ENCODE measurements around the gene EVX2. TPM values are rescaled to one million over a fixed set of nuclear protein-coding genes. Genes with fewer than 3 reads are reported as not detected.

Gene EVX2
- total RNA-seq, 3 donors from 2014 or later (not counting 1 experiment from before 2014, with no cell fraction given): not detected

GRCh38 chr2:176072292-176072669 is 11.5 kb downstream of the EVX2 start:
- no peak for ATAC-seq
- no peaks in the 10 kb centered on the region for H3K4me1 Mint-ChIP-seq
- no peak overlapping the region for H3K4me3 Mint-ChIP-seq
- peaks cover 12% of the 10 kb centered on the region for H3K36me3 Mint-ChIP-seq
- H3K9me3 Mint-ChIP-seq: peaks cover 0 to 3% of the 10 kb centered on the region in 2 donors
- TF ChIP-seq CTCF (IDR thresholded peaks at IDR 0.05): no peak
- WGBS (ENCODE audit: insufficient coverage): 39% methylated on average over 4 of the region's 5 CpGs
- H3K9me3 ChIP-seq (ENCODE audit: control insufficient read depth, insufficient read depth, low read length): peaks cover 7% of the 10 kb centered on the region
- no peak overlapping the region for H3K4me3 ChIP-seq (ENCODE audit: low read length)
- no peak overlapping the region for H3K27ac Mint-ChIP-seq
- intact Hi-C loops (cut with micrococcal nuclease): loop anchor here (5.0 kb wide), 1 partner anchor 1735 kb away; no protein-coding TSS in a partner anchor
- DNase-seq: no peak
- H3K27me3 Mint-ChIP-seq (ENCODE audit: low read depth in 2 of 2): peaks cover 69 to 73% of the 10 kb centered on the region in 2 donors
- H3K27ac ChIP-seq (ENCODE audit: low read length): no peak overlapping the region
- H3K4me1 ChIP-seq (ENCODE audit: control insufficient read depth, insufficient read depth, low read length): no peaks in the 10 kb centered on the region
- no peaks in the 10 kb centered on the region for H3K36me3 ChIP-seq (ENCODE audit: control insufficient read depth, insufficient read depth, low read length)
- peaks cover 63% of the 10 kb centered on the region for H3K27me3 ChIP-seq (ENCODE audit: control insufficient read depth, insufficient read depth, low read length)

- no peak overlapping the region for H3K4me3 Mint-ChIP-seq
These were observed 12.2 kb downstream of the EVX2 start for GRCh38 chr2:176071330-176072291.

GRCh38 chr2:176068419-176068832 is 15.3 kb downstream of the EVX2 start:
- no peak for TF ChIP-seq CTCF (IDR thresholded peaks at IDR 0.05)
- ATAC-seq (no peak), DNase-seq (no peak)
- Mint-ChIP-seq H3K36me3 (no peaks in the 10 kb centered on the region), H3K27me3 (ENCODE audit: low read depth in 2 of 2) (peaks cover 48 to 64% of the 10 kb centered on the region in 2 donors), H3K4me1 (no peaks in the 10 kb centered on the region), H3K27ac (no peak overlapping the region), H3K4me3 (no peak overlapping the region), H3K9me3 (no peaks in the 10 kb centered on the region)
- intact Hi-C loops (cut with micrococcal nuclease): no loop called here
- peaks cover 3% of the 10 kb centered on the region for H3K9me3 ChIP-seq (ENCODE audit: control insufficient read depth, insufficient read depth, low read length)
- peaks cover 6% of the 10 kb centered on the region for H3K4me1 ChIP-seq (ENCODE audit: control insufficient read depth, insufficient read depth, low read length)
- 10% methylated on average over 30 of the region's 30 CpGs for WGBS (ENCODE audit: insufficient coverage)
- H3K27me3 ChIP-seq (ENCODE audit: control insufficient read depth, insufficient read depth, low read length): peaks cover 50% of the 10 kb centered on the region
- H3K36me3 ChIP-seq (ENCODE audit: control insufficient read depth, insufficient read depth, low read length): no peaks in the 10 kb centered on the region
- H3K27ac ChIP-seq (ENCODE audit: low read length): no peak overlapping the region
- no peak overlapping the region for H3K4me3 ChIP-seq (ENCODE audit: low read length)

More at GRCh38 chr2:176071330-176072291, 12.2 kb downstream of the EVX2 start:
- Mint-ChIP-seq H3K36me3 (peaks cover 12% of the 10 kb centered on the region), H3K27ac (no peak overlapping the region), H3K9me3 (peaks cover 0 to 2% of the 10 kb centered on the region in 2 donors), H3K27me3 (ENCODE audit: low read depth in 2 of 2) (peaks cover 66 to 74% of the 10 kb centered on the region in 2 donors), H3K4me1 (no peaks in the 10 kb centered on the region)
- WGBS (ENCODE audit: insufficient coverage): 8% methylated on average over 57 of the region's 58 CpGs
- Histone ChIP-seq H3K4me3 (ENCODE audit: low read length) (no peak overlapping the region), H3K4me1 (ENCODE audit: control insufficient read depth, insufficient read depth, low read length) (peaks cover 6% of the 10 kb centered on the region), H3K36me3 (ENCODE audit: control insufficient read depth, insufficient read depth, low read length) (no peaks in the 10 kb centered on the region), H3K27ac (ENCODE audit: low read length) (no peak overlapping the region), H3K27me3 (ENCODE audit: control insufficient read depth, insufficient read depth, low read length) (peaks cover 62% of the 10 kb centered on the region), H3K9me3 (ENCODE audit: control insufficient read depth, insufficient read depth, low read length) (peaks cover 7% of the 10 kb centered on the region)
- ATAC-seq (no peak), DNase-seq (no peak)
- intact Hi-C loops (cut with micrococcal nuclease): loop anchor here (5.0 kb wide), 1 partner anchor 1734 kb away; no protein-coding TSS in a partner anchor
- TF ChIP-seq CTCF (IDR thresholded peaks at IDR 0.05): no peak
